VCaP (cell line): ENCODE data around the gene PVALB.

Source experiments
- H3K27ac ChIP-seq: fragments of 450-650 bp; 2 replicates; pipeline ENCODE4 v1.5.1; 2017
- TF ChIP-seq, protein P1 (sequence below): fragments of 450-650 bp; conservative IDR thresholded peaks from 2 replicates; pipeline ENCODE4 v1.5.1; 2017; ENCODE audit warnings: mild to moderate bottlenecking, moderate library complexity

Gene PVALB

DNA sequence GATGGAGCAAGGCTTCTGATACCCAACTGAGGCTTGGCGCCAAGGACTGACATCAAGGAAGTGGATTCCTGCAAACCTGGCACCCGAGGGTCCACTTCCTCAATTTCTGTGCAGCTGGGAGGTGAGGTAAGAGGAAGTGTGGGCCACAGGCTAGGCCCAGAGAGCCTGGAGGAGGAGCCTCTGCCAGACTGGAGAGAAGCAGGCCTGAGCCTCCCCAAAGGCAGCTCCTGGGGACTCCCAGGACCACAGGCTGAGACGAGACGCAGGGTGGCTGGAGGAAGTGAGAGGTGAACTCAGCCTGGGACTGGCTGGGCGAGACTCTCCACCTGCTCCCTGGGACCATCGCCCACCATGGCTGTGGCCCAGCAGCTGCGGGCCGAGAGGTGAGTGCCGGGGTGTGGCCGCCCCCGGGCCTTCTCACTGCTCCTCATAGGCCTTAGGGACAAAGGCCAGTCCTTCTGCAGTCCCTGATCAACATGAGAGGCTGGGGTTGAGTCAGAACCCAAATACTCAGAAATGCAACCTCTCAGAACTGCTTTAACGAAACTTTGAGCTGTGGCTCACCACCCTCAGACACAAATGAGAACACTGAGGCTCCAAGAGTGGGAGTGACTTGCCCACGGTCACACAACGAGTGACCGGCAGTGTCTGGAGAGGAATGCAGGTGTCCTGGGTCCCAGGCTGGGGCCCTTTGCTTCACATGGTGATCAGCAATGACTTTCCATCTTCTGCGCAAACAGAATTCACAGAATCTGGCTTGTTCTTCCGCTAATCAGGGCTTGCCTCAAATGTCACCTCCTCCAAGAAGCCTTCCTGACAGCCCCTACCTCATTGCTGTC, 44.2 kb upstream of the PVALB start, which contains the start of gene NCF4:
TSS of gene NCF4 (plus strand) at position 186 of the 839 bp plus-strand sequence. CDS start at position 352, 166 bp downstream.
- TF ChIP-seq, protein P1, sequence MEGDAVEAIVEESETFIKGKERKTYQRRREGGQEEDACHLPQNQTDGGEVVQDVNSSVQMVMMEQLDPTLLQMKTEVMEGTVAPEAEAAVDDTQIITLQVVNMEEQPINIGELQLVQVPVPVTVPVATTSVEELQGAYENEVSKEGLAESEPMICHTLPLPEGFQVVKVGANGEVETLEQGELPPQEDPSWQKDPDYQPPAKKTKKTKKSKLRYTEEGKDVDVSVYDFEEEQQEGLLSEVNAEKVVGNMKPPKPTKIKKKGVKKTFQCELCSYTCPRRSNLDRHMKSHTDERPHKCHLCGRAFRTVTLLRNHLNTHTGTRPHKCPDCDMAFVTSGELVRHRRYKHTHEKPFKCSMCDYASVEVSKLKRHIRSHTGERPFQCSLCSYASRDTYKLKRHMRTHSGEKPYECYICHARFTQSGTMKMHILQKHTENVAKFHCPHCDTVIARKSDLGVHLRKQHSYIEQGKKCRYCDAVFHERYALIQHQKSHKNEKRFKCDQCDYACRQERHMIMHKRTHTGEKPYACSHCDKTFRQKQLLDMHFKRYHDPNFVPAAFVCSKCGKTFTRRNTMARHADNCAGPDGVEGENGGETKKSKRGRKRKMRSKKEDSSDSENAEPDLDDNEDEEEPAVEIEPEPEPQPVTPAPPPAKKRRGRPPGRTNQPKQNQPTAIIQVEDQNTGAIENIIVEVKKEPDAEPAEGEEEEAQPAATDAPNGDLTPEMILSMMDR: no peak
- H3K27ac ChIP-seq: no peak within 1 kb of the TSS

DNA sequence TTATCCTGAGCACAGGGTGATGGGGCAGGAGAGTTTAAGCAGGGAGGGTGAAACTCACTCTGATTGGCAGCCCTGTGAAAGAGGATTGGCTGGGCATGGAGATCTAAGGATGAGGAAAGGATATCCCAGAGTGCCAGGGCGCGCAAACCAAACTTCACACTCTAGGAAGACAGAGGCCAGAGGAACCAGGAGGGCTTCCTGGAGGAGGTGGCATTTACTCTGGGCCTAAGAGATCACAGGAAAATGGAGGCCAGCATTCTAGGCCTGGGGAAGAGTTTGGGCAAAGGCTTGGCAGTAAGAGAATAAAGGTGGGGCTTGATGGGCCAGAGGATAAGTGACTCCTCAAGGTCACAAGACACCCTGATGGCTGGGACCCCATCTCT, 43.6 kb upstream of the PVALB start:
- TF ChIP-seq, protein P1: no peak

DNA sequence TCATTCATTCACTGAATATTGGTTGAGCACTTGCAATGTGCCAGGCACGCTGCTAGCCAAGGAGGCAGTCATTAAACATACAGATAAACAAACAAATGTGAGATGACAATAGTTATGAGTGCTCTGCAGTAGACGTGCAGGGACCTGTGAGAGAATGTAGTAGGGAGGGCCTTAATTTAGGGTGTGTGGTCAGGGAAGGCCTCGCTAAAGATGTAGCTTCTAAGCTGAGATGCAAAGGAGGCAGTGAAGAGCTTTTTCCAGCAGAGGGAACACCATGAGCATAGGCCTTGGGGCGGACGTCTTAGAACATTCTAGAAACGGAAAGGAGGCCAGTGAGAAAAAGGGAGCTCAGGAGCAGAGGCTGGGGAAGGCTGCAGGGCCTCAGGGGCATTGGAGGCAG, 43.2 kb upstream of the PVALB start:
- no peak overlapping the region for H3K27ac ChIP-seq
- TF ChIP-seq, protein P1: no peak

More for the DNA sequence above, 43.6 kb upstream of the PVALB start:
- no peak overlapping the region for H3K27ac ChIP-seq

DNA sequence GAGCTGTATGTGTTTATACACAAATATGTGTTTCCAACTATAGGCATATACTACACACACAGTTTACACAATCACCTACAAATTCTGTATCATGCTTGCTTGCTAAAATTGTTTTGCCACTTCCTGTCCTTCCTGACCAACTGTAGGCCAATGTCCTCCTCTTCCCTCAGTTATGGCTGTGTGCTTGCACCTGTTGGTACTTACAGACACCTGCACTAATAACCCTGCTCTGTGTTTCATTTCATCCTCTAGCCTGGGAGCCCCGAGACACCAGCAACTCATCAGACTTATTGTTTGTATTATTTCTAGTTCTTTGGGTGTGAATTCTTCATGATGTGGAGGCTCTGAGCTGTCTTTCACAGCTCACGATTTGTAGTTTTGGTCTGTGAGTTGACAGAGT, 42.1 kb upstream of the PVALB start:
- H3K27ac ChIP-seq: no peak overlapping the region
- TF ChIP-seq, protein P1: no peak

DNA sequence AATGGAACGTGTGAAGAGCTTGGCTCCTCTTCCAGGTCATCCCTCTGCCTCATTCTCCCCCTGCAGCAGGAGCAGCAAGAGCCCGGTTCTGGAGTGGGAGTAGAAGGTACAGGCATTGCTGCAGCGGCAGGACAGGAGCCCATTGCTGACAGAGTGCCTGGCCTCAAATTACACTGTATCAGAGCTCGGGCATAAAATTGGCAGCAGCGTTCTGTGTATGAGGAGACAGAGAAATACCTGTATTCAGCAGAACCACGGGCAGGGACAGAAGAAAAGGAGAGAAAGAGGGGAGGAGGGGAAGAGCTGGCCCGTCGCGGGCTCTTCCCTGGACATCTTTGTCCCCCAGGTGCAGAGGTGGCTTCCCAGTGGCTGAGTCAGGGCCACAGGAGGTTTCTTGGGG, 41.3 kb upstream of the PVALB start:
- H3K27ac ChIP-seq: no peak overlapping the region

DNA sequence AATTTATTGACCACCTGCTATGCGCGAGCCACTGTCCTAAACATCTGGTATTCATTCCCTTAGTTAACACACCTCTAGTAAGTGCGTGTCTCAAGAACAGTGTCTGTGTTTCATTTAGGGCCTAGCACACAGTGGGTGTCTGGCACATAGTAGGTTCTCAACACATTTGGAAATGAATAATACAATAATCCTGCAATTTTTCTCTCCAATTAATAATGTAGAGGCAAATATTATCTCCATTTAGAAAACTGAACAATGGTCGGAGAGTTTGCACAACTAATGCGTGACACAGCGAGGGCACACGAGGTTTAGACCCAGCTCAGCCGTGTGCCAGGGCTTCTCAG, 39.9 kb upstream of the PVALB start:
- TF ChIP-seq, protein P1: no peak

More for the DNA sequence above, 41.3 kb upstream of the PVALB start:
- TF ChIP-seq, protein P1: no peak

DNA sequence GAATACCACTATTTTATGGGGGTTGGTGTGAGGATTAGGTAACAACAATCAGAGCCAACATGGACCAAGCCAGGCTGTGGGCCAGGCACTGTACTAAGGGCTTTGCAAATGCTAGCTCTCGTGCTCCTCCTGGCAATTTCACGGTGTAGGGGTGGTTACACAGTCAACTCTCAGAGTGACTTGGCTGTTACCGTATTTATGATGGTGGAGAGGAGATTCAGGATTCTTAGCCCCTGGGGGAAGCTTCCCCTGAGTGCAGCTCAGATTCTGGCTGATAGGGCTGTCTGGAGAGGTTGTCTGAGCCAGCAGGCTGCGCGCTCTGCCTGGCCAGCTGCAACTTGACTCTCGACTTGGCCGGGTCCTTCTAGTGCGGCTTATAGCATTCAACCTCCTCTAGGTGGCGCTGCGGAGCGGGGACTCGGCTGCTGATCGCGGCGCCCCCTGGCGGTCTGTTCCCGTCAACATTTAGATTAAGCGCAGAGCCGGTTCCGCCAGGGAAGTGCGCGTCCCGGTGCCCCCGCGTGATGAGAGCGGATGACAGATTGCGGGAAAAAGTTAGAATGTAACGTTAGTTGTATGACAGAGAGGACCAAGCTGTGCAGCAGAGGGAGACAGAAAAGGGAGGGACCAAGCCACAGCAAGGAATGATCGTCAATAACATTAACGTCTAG, 39.4 kb upstream of the PVALB start:
- TF ChIP-seq, protein P1: peak; percentile 100
- no peak overlapping the region for H3K27ac ChIP-seq

More for the DNA sequence above, 39.9 kb upstream of the PVALB start:
- no peak overlapping the region for H3K27ac ChIP-seq
